HG03280 (cell line): ENCODE results near the gene CCDC160.
"Not testable (repeated sequence)": the region's sequence is repeated elsewhere in the genome, so short reads cannot be mapped to it uniquely, and the experiment has no call there.

Source experiments
- ATAC-seq: cut with Tn5 transposase; IDR thresholded peaks from one replicate; pipeline ENCODE4 v1.9.1; 2021; ENCODE audit warnings: mild to moderate bottlenecking, moderate library complexity; ENCODE audit not compliant: unreplicated experiment

CCDC160 gene

DNA sequence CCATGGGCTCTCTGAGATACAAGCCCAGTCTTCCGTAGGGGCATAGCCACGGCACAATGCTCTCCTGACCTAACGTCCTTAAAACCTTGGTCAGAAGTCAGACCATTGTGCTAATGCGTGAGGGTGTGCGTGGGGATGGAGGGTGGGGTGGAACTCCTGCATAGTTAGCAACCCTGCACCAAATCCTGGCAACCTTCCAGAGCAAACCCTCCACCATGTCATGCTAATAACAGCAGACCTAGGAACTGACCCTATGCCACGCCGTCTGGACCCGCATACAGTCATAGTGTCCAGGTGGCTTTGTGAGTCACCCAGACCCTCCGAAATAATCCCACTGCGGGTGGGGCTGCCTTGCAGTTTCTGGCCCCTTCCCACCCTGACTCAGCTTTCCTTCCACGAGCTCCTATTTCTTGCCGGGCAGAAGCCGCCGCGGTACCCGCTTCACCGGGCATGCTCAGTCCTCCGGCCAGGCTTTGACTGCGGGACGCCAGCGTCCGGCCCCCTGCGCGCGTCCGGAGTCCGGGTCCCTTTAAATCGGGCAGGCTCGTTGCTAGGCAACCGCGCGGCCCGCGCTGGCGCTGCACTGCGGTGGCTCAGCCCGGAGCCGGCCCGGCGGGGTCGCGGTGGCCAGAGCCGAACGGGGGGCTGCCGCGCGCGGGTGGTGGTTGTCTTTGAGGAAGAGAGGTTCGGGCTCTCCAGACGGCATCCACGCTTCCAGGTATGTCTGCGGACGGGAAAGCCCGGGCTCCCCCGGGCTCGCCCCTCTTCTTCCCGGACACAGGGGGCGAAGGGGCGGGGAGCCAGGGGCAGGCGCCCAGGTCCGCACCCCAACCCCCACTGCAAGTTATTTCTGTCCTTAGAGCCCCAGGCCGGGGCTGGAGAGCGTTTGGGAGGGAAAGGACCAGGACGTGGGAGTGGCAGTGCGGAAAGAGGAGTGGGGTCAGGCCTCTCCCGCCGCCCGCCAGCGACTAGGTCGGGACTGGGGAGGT is at the start of gene CCDC160:
Gene CCDC160, plus strand, starts transcription at position 557 of the 989 bp plus-strand sequence. CDS start 7,619 bp downstream, outside the sequence.
- no peak for ATAC-seq

GRCh38 chrX:134191281-134191680 is 45.7 kb upstream of the CCDC160 start:
- no peak for ATAC-seq

- ATAC-seq, result no peak
Observed at GRCh38 chrX:134194915-134195314, 42.1 kb upstream of the CCDC160 start.

DNA sequence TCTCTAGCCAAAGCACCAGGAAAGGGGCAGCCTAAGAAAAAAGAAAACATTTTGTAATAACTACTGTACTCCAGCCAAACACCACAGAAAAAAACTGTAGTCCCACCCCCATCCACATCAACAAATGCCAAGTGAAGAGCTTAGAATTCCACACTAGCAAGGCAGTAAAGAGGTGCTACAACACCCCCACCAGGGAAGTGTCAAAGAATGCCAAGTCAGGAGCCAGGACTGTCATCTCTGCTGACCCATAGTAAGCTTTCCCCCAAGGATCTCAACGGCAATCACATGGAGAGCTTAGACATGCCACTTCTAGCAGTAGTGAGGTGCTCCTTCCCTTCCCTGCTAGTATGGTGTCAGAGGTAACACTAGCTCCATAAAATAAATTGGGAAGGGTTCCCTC is 34.4 kb upstream of the CCDC160 start:
- no peak for ATAC-seq

DNA sequence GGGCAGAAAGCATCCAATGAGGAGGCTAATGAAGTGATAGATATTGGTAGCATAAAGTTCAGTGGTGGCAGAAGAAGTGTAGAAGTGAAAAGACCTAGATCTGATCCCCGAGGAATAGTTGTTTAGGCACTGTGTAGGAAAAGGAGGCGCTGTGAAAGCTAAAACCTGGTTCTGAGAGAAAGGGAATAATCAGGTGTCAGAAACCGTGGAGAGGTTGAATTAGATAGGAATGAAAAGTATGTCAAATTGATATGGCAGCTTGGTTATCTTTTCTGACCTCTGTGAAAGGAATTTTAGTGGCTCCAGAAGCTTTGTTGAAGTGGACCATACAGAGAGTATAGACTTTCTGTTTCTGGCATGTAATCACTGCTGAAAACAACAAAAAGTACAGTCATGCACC is 30.8 kb upstream of the CCDC160 start:
- ATAC-seq, result no peak

DNA sequence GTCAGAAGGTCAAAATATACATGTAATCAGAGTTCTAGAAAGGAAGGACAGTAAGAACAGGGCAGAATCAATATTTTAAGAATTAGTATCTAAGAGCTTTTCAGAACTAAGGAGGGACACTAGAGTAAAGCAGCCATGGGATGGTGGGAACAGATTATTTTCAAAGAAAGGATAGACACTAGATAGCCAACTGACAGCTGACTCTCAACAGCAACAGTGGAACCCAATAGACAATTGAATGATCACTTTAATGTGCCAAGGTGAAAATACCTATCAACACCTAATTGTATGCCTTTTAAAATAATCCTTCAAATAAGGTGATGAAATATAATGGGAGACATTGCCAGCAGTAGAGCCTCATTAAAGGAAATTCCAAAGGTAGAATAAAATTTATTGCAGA is 26.5 kb upstream of the CCDC160 start:
- ATAC-seq, result no peak

- no peak for ATAC-seq
Observed at GRCh38 chrX:134235236-134235635, 1.7 kb upstream of the CCDC160 start.

DNA sequence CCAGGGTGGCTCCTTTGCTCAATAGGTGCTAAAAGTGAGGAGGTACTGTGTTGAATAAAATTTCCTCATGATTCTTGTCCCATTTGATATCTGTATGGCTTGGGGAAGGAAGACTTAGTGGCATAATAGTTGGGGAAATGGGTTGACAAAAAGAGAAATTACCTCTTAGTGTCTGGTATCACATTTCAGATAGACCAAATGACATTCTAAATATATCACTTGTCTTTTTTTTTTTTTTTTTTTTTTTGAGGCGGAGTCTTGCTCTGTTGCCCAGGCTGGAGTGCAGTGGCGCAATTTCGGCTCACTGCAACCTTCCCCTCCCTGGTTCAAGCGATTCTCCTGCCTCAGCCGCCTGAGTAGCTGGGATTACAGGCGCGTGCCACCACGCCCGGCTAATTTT is 1.2 kb downstream of the CCDC160 start:
- ATAC-seq, result not testable (repeated sequence)

- no peak for ATAC-seq
Observed at GRCh38 chrX:134239016-134239415, 2.0 kb downstream of the CCDC160 start.

DNA sequence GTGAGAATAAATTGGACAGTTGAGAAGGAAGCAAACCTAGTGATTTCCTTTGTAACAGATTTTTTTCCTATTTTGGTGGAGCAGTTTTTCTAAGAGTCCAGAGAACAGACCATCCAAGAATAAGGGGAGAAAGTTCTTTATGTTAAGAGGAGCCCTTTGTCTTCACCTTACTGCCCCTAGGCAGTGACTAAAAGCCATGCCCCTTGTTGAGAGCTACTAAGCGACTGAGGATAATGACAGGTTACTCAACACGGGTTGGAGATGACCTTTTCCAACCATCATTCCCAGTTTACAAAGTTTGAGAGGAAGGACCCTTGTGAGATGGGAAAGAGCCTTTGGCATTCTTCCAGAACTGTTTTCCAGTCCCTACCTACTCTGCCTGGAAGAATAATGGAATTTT is 3.2 kb downstream of the CCDC160 start:
- ATAC-seq, result no peak

DNA sequence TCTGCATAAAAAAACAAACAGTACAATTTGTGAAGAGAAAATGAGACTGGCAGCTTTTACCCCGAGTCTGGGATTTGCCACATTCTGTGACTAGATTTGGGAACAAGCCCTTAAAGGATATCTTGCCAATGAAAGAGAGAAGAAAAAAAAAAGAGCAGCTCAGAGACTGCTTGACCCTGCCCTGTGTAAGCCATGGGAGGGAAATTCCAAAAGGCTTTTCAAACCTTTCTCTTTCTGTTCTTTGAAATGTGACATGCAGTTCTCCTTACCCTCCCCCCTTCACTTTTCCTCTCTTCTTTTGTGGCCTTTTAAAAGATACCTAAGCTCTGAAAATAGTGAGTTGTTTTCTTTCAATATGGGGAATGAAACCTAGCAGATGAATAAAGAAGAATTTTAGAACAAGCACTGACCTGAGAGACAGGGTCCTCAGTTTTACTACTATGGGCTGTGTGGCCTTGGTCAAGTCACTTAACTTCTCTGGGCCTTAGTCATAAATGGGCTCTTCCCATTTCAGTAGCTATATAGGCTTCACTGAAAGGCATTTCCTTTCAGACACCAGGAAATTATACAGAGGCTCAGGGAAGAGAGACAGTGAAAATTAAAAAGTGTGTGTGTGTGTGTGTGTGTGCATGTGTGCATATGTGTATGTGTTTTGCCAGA is 5.1 kb downstream of the CCDC160 start:
- no peak for ATAC-seq

DNA sequence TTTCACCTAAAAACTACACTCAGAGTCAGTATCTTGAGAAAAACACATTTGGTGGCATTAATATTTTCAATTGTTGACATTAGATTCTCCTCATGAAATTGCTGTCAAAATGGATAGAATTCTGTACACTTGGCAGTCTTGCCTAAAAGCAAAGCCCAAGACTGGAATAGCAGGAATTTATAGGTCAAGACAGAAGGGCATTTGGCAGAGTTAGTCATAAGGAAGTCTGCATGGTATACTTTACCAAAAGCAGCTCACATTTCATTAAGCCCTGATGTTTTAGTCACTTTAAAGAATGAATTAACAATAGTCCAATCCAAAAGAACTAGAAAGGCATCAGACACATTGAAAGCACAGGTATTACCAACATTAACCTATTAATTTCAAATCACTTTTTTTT is 7.1 kb downstream of the CCDC160 start:
- no peak for ATAC-seq

DNA sequence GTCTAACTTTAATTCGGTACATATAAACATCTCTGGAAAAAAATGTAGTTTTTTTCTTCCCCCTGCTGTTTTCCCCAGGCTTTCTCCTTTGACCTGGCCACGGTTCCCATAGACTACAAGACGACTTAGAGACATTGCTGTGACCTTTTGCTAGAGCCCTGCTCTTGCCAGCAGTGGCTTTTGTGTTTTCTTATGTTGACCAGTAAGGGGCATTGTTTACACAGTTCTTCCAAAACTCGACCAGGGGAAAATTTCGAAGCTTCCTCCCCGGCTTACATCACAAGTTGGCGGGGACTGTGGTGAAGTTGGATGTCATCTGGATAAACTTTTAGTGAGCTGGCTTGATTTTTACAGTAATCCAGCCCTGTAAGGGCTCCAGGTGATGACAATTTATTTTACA is 9.3 kb downstream of the CCDC160 start:
- no peak for ATAC-seq

DNA sequence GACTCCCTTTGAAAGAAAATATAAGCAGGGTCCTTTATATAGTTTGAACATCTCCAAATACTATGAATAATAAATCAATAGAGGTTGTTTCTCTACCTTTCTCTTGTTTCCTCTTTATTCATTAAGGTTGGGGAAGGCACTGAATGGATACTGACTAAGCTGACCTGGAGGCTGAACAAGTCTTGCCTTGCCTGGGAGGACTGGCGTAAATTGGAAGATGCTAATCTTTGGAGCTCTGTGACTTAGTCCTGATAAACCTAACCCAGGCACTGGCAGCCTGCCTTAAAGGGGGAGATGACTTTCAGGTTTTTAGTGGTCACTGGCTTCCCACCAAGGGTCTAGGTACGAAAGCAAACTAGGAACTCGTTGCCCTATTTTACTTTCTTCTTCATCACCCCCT is 10.5 kb downstream of the CCDC160 start:
- no peak for ATAC-seq

DNA sequence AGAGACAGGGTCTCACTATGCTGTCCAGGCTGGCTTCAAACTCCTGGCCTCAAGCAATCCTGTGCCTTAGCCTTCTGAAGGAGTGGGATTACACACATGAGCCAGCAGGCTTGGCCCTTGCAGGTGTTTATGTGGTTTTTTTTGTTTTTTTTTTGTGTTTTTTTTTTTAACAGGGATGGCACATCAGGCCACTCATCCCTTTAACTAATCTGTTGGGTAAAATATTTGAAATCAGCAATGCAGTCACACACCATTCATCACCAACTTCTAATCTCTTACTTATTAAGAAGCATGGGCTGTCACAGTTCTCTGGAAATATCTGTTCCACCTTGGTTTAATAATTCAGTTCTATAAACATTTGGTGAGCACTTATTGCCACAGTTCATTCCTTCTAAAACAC is 12.3 kb downstream of the CCDC160 start:
- ATAC-seq, result no peak

DNA sequence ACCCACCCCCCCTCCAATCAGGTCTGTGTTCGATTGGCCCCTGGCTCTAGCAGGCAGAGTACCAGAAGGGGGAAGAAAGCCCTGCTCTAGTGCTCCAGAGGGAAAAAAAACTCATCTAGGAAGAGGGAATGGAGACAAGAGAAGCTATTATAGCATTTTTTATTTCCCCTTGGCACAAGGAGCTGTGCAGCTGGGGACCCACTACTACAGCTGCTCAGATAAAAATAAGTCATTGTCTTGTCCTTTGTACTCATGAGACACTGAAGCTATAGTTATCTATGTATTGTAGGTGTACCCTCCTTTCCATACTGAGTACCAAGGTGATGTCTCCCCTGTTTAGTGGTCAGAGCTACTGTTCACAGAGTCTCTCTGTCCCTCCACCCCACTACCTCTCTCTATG is 14.3 kb downstream of the CCDC160 start:
- no peak for ATAC-seq

DNA sequence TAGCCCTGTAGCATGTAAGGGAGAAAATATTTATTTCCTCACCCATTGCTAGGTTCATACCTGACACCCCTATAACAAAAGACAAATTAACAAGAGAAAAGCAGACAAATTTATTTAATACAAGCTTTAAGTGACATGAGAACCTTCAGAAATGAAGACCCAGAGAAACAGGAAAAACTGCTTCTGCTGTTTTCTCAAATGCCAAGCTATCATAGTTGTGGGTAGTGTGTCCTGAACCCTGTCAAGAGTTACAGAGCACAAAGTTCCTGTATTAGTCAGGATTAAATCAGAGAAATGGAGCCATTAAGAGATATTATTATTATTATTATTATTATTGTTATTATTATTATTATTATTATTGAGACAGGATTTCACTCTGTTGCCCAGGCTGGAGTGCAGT is 17.5 kb downstream of the CCDC160 start:
- no peak for ATAC-seq

DNA sequence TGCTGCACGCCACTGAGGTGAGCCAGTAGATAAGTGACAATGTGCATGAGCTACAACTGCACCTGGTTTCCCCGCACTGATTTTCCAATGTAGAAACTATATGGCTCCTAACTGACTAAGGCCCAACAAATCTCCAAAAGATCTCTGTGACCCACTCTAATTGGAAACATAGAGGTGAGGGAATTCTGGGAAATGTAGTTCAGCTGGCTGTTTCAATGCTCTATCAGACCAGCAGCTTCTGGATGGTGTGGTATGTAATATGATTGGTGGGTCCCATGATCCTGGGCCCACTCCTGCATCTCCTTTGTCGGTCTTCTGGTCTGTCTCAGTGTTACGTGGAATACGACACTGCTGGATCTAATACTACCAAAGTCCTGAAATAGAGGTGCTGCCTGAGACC is 18.6 kb downstream of the CCDC160 start:
- ATAC-seq, result no peak

DNA sequence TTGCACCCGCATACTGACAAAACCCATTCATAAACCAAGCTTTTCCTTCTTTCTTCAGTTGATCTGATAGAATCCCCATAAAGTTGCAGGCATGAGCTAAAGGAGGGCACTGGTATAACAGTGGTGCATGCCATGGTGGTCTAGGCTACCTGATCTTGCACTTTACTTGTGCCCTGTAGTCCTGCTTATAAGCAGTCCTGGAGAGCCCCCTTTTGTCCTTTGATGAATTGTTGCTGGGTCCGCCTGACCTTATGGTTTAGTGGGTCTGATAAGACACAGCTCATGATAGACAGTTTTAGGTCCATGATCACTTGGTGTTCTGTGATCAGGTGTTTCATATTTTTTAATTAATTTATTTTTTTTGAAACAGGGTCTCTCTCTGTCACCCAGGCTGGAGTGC is 19.7 kb downstream of the CCDC160 start:
- ATAC-seq, result no peak

DNA sequence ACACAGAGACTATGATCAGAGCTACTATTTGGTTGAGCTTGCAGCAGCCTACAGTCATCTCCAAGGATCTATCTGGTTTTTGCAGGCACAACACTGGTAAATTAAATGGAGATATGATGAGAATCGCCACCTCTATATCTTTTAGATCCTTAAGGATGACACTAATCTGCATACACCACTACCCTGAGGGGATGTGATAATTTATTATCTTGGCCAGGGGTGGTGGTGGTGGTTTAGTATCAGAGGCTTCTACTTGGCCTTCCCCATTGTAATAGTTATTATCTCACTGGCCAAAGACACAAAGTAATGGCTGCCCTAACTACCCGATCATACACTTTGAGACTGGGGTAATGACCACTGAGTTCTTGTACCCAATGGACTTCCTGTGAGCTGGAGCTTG is 21.2 kb downstream of the CCDC160 start:
- no peak for ATAC-seq

DNA sequence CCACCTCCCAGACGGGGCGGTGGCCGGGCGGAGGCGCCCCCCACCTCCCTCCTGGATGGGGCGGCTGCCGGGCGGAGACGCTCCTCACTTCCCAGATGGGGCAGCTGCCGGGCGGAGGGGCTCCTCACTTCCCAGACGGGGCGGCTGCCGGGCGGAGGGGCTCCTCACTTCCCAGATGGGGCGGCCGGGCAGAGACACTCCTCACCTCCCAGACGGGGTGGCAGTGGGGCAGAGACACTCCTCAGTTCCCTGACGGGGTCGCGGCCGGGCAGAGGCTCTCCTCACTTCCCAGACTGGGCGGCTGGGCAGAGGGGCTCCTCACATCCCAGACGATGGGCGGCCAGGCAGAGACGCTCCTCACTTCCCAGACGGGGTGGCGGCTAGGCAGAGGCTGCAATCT is 49.0 kb downstream of the CCDC160 start:
- ATAC-seq, result not testable (repeated sequence)

GRCh38 chrX:134287346-134287745 is 50.4 kb downstream of the CCDC160 start:
- ATAC-seq, result no peak
